Inflammatory macrophage (primary cell): ENCODE results near the gene FTMT.
"Not testable (repeated sequence)": the region's sequence is repeated elsewhere in the genome, so short reads cannot be mapped to it uniquely, and the experiment has no call there.

ENCODE experiments used
- DNase-seq, 2 donors: peaks; one replicate each; pipeline ENCODE4 v3.0.0-alpha.2; 2020 to 2022
- total RNA-seq, 18 experiments: gene quantifications; one replicate each; lab custom pipeline; 2026; ENCODE audit warnings: mixed read lengths in 6 of 18, inconsistent platforms in 2 of 18; lab: John Stamatoyannopoulos, UW

The FTMT gene
- total RNA-seq = 0 to 0.04 (median 0) reads per million in 18 experiments

DNA sequence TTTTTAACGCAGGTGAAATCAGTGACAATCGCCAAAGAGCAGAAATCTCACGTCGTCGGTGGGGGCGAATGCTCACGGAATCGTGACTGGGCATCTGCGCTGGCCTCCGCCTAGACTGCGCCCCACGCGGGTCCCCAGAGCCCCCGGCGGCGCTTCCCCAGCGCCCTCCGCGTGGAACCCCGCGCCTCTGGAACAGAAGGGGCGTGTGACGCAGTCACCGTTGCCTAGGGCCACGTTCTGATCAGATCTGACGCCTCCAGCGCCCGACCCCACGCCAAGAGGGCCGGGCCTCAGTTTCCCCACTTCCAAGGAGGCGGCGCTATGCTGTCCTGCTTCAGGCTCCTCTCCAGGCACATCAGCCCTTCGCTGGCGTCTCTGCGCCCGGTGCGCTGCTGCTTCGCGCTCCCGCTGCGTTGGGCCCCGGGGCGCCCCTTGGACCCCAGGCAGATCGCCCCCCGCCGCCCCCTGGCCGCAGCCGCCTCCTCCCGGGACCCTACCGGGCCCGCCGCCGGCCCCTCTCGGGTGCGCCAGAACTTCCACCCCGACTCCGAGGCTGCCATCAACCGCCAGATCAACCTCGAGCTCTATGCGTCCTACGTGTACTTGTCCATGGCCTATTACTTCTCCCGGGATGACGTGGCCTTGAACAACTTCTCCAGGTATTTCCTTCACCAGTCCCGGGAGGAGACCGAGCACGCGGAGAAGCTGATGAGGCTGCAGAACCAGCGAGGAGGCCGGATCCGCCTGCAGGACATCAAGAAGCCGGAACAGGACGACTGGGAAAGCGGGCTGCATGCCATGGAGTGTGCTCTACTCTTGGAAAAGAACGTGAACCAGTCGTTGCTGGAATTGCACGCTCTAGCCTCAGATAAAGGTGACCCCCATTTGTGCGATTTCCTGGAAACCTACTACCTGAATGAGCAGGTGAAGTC, at the start of gene FTMT:
Gene FTMT, plus strand, starts transcription at position 240 of the 932 bp plus-strand sequence. Its CDS starts 82 bp downstream, at position 322.
- DNase-seq = no peak

DNA sequence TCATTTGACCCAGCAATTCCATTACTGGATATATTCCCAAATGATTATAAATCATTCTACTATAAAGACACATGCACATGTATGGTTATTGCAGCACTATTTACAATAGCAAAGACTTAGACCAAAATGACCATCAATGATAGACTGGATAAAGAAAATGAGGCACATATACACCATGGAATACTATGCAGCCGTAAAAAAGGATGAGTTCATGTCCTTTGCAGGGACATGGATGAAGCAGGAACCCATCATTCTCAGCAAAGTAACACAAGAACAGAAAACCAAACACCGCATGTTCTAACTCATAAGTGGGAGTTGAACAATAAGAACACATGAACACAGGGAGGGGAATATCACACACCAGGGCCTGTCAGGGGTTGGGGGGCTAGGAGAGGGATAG, 46.4 kb upstream of the FTMT start:
- not testable (repeated sequence) for DNase-seq

DNA sequence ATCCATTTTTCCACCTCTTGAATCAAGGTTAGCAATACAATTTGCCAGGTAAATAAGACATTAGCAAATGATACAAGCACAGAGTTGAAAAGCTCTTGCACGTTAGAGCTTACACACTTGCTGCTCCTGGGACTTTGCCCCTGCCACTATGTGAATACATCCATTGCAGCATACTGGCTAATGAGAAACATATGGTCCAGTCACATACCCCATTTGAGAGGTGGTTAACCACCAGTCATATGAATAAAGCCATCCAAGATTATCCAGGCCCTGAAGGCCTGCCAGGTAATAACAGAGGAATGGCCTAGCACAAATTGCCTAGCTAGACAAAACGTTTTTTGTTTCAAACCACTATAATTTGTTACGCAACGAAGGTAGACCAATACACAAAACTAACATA, 45.8 kb upstream of the FTMT start:
- no peak for DNase-seq

DNA sequence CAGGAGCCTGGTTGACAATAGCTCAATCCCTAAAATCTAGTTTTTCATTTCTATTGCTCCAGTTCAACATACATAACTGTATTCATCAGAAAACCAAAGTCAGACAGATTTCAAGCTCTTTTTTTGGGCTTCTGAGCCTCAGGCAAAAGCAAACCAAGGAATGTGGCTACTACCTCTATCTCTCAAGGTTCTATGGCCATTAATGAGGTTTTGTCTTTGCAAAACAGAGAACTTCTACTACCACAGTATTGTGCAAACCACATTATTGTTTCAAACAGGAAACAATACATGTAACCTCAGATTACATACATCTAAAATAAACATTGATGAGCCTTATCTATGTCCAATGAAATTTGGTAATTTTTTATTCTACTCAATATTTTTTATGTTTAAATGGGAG, 35.5 kb upstream of the FTMT start:
- no peak for DNase-seq

DNA sequence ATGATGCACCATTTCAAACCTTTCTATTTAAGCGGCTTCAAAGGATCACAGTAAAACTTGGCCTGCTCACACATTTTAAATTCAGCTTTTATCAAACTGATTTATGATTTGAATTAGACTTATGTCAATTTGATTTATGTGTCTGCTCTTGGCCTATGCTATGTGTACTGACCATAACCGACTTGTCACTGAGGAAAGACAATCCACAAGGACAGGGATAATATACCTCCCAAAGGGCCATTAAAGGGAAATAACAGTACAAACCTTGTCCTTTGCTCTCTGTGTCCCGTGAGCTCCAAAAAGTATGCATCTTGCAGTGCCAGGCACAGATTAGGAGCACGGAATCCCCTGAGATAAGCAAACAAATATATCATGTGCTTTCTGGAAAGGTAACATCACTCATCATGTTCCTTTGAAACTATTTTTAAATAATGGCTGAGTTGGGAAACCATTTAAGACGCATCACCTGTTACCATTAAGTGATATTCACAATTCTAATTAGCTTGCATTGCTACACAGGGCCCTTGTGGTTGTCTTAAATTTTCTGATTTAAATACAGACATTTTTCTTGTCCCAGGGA, 31.9 kb upstream of the FTMT start:
- DNase-seq = no peak

DNA sequence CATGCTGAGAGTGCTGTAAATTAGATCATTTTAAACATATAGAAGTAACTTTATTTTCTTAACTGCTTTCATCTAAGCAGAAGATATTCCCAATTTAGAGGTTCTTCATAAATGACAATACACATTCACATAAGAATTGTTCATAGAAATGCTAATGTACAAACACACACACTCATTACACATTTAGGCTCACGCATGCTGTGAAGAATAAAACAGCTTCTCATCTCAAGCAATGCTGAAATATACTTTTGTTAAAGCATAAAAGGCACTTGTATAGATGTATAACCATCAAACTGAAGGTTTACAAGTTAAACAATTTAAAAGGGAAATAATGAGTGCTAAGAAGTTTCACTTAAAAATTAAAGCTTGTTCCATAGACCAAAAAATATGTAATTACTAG, 18.1 kb upstream of the FTMT start:
- no peak for DNase-seq

DNA sequence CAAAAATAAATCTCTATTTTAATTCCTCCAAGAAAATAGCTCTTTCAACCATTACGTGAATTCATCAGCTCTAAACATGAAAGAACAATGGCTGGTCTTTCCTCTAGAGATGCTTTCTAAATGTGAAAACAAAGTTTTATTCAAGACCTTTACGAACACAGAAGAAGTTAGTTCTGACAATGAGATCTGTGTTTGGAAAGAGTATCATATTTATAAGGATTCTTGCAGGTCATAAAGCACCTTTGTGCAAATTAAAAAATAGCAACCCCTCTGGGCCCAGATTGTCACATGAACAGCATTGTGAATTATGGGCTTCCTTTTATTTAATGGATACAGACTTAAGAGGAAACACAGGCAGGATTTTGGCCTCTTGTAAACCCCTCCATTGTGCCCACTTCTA, 17.7 kb upstream of the FTMT start:
- no peak for DNase-seq

DNA sequence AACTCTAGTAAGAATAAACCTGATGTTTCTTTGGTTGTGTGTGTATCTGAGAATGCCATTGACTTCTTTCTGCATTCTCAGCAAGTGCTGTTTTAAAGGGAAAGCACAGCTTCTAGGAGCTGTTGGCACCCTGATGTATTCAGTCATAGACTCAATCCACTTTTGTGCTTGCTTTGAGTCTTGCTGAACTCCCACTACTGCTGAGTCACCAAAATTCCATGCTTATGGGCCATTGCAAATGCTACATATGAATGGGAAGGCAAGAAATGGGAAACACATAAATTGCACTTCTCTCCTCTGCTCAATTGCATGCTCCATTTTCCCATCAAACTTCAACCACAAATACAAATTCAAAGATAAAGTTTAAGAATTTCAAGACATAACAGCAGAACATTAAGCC, 9.8 kb upstream of the FTMT start:
- no peak for DNase-seq

DNA sequence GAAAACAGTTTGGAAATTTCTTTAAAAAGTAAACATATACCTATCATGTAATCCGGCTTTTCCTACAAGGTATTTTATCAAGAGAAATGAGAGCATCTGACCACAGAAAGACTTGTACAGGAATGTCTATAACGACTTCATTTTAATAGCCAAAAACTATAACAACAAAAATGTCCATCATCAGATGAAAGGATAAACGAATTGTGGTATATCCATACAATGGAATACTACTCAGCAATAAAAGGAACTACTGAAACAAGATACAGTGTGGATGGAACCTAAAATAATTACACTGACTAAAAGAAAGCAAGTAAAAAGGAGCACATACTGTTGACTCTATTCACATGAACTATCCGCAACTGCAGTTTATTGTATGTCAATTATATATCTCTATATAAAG, 1.4 kb upstream of the FTMT start:
- no peak for DNase-seq

DNA sequence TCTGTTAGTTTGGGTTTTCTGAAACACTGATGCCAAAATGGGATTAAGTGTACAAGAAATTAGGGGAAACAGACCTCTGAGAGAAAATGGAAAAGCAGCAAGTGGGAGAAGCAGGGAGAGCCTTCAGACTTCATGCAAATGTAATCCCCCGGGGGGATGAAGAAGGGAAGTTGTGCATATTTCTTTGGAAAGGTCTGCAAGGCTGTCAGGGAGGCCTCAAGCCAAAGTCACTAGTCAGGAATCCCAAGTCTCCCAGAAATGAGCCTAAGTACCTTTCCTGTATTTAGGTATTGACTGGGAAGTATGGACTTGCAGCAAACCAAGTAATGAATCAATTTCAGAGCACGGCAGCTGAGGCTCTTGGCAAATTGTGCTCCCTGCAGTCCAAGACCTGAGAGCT, 2.2 kb downstream of the FTMT start:
- no peak for DNase-seq

DNA sequence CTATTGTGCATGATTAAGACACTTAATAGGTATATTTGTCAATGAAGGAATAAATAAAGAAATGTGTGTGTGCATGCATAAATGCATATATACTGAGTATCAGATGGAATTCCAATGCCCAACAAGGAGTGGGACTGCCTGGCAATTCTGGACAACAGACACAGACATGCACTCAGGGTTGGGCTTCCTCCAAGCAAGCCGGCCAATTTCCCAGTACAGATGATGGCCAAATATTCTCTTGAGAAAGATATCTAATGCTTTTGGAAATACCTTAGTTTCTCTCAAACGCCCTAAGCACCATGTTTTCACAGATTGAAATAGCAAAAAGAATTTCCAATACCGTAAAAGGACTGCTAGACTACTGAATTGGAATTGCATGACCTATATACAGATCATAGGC, 11.1 kb downstream of the FTMT start:
- no peak for DNase-seq

DNA sequence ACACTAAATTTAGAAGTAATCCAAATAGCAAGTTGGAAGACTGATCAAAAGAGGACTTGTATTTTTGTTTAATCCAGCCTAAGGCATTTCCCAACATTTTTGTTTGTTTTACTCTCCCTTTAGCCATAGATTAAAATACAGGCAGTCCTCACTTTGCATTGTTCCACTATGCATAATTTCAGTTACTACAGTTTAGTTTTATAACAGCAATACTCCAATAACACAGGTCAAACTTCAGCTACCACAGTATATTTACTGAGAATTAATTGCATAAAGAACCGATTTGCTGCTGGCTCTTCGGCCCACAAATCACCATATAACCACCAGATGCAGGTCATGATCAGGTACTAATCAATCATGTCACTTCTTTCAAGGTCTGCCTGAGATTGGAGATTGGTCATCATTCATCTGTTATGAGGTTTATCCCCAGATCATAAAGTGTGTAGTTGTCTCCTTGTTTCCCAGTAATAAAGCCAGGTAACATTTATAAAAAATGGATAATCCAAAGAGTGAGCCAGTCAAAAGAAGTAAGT, 12.1 kb downstream of the FTMT start:
- DNase-seq = no peak

DNA sequence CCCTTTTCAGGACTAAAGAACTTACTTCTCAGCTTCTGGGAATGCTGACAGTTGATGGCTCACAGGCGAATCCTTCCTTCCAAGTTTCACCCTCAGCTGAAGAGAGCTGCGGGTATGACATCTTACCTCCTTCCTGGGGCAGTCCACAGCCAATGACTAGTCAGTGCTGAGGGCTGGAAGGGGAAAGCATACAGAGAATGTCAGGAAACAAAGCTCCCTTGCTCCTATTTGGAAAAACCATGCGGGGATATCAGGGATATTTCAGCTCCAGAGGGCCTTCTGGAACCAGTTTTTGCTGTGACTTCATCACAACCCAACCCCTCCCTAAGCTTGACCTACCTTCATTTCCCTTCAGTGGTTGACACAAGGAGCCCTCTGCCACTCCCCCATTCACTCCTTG, 15.7 kb downstream of the FTMT start:
- no peak for DNase-seq

DNA sequence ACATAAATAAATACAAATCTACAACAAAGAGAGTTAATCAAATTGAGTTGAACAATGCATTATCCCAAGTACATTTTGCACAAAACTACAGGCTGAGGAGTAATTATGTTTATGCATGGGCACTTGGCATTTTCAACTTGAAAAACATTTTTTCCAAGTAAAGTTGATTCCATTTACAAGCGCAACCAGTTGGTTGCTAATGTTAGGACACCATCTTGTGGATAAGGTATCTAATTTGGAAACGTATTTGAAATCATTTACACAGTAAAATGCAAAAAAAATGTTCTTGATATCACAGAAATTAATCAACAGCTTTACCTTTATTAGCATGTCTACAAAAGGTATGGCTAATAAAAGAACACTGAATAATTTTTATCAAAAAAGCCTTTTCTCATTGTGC, 18.8 kb downstream of the FTMT start:
- no peak for DNase-seq

DNA sequence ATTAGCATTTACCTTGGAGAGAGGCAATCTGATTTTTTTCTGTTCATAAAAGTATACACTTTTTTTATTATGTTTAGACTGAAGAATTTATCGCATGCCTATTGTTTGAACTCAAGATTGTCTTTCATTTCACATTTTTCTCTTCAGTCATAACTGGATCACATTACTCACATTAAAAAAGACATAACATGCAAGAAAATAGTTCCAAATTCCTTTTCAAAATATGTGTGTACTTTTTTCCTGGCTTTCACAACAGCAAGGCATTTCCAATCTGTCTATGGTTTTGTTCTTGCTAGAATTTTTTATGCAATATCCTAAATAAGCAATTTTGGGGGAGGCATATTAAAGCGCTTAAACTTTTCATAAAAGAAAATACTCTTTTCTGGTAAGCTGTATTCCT, 21.2 kb downstream of the FTMT start:
- DNase-seq = no peak

DNA sequence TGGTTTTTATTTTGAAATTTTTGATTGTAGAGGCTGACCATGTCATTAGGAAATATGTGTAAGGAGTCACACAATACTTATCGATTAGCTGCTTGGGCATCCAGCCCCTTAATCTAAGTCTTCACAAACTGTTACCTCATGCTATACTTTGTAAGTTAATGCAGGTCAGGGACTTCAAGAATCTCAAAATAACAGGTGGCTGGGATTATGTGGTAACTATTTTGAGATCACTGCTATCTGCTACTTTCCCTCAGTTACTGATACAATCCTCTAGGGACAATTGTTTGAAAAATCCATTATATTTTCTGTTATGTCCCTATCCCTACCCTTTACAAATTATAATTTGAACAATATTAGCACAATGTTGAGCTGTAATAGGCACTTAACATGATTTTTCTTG, 21.7 kb downstream of the FTMT start:
- DNase-seq = no peak

DNA sequence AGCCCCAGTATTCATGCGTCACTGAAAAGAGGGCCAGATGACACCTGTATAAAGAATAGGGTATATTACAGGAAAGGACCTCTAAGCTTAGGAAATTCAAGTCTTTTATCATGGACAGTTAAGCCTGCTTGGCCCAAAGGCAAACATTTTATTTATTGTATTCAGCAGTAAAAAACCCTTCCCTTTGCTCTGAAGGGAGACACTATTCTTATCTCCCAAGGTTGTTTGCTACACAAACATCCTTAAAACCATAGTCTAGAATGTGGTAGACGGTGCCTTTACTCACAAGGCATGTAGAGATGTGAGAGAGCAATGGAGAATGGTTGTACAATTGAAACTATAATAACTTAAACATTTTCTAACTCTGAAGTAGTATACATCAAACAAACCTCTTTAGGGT, 33.9 kb downstream of the FTMT start:
- DNase-seq = no peak

DNA sequence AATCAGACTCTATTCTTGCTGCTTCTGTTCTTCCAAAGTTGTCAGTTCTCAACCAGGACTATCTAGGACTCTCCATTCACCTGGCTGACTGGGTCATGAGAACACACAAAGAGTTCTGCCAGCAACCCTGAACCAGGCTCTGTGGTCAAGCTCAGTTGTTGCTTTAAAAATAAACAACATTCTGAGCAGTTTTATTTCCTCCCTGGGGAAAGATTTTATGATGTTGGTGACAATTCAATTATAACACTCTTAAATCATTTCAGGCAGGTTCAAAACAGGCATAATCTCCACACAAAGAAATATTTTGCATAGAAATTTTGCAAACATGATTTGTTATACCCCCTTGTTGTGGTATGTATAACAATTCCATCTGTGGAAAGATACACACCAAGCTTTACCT, 36.0 kb downstream of the FTMT start:
- no peak for DNase-seq

DNA sequence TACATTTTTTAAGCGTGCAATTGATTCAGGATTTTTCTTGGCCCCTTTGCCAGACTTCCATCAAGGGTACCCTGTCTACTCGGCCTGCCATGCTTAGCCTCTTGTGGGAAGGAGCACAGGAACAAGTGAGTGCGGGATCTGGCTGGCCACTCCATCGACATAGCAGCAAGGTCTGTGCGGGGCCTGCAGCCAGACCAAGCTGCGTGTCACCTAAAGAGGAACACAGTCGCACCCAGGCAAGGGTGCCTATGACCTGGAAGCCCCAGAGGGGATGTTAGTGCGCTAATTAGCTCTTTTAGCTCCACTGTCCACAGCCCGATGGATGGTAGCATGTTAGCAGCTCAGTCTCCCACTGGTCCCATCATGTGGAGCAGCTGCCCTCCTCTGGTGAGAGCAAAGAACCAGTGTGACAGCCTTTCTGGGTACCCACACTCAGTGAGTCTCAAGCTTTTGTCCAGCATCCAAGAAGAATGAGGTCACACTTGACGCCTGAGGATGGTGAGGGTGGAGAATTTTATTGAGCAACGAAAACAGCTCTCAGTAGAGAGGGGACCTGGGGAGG, 38.7 kb downstream of the FTMT start:
- no peak for DNase-seq

DNA sequence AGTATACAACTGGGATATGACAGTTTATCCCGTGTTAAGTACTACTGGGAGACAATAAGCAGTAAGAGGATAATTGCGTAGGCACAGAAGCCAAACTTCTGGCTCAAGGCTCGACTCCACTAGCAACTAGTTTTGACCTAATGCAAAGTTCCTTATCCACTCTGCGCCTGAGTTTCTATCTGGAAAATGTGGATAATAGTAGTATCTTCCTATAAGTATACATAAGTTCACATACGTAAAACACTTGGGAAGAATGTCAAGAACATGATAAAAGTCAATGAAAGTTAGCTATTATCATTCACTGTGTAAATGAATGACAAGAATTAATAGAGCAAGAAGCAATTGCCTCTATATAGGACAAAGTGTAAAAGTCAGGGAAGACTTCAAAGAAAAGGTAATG, 45.7 kb downstream of the FTMT start:
- no peak for DNase-seq

DNA sequence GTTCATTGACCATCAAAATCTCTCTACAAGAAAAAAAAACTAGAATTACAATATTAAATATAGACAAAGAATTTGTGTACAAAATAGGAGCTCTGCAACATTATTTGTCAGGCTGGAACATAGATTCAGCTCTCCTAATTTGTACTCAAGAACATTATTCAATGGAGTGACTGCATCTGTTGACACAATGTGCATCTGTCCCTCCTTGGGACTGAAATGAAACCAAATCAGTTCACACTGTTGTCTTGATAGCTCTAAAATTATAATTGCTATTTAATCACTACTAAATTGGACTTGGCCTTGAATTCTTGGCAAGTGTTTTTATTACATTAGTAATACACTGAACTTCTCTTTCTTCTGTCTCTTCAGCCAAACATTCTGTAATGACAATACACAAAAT, 47.7 kb downstream of the FTMT start:
- DNase-seq = no peak
